Transverse colon (tissue), 4 donors: ENCODE data around the gene RALGAPA2. TPM values are rescaled to one million over a fixed set of nuclear protein-coding genes. Genes with fewer than 3 reads are reported as not detected.

Source experiments
- DNase-seq: peaks from one replicate; pipeline ENCODE4 v3.0.0-alpha.2; 2019
- H3K27ac ChIP-seq, 4 donors: fragments of 200-600 bp; sonication (generic); 2 replicates each; pipeline ENCODE4 v1.5.1; 2016 to 2018; ENCODE audit warnings: inconsistent platforms in 4 of 4
- H3K27me3 ChIP-seq: fragments of 200-600 bp; sonication (generic); 2 replicates; pipeline ENCODE4 v1.5.1; 2017; ENCODE audit warnings: inconsistent platforms
- H3K36me3 ChIP-seq, 4 donors: fragments of 200-600 bp; sonication (generic); 2 replicates each; pipeline ENCODE4 v1.5.1; 2017 to 2019; ENCODE audit warnings: inconsistent platforms in 4 of 4
- H3K4me1 ChIP-seq, 4 donors: fragments of 200-600 bp; sonication (generic); 2 replicates each; pipeline ENCODE4 v1.5.1; 2017 to 2020; ENCODE audit warnings: inconsistent platforms in 4 of 4
- H3K4me3 ChIP-seq, 4 donors: fragments of 200-600 bp; sonication (generic); 1 replicate in 1 of 4; 2 replicates in 3 of 4; pipeline versions ENCODE4 v1.5.1 to v1.6.1; 2017 to 2019; ENCODE audit warnings: inconsistent platforms in 4 of 4
- H3K9me3 ChIP-seq, 2 donors: fragments of 200-600 bp; sonication (generic); 2 replicates each; pipeline ENCODE4 v1.5.1; 2017 to 2019; ENCODE audit warnings: inconsistent platforms in 2 of 2
- EP300 ChIP-seq: sonication (generic); formaldehyde crosslinking; IDR thresholded peaks from one replicate; pipeline ENCODE4 v1.6.1; 2017; ENCODE audit warnings: antibody characterized with exemption, low read depth
- POLR2A ChIP-seq: fragments of 450-650 bp; IDR thresholded peaks from one replicate; pipeline ENCODE4 v1.6.1; 2016; ENCODE audit warnings: antibody characterized with exemption, mild to moderate bottlenecking, moderate library complexity
- POLR2AphosphoS5 ChIP-seq, 3 donors: sonication (generic); formaldehyde crosslinking; IDR thresholded peaks; one replicate each; pipeline ENCODE4 v1.6.1; 2016; ENCODE audit warnings: antibody characterized with exemption in 3 of 3
- WGBS, 2 donors: methylation state at CpG; one replicate each; pipeline ENCODE4 v1.1.5; 2018; ENCODE audit warnings: low coverage in 1 of 2; 5-methylcytosine and 5-hydroxymethylcytosine counted together
- in situ Hi-C, 4 donors: fragments of 200-750 bp; cut with MboI; loops; one replicate each; pipeline versions ENCODE4 v1.15.0 to v1.15.1; 2017; ENCODE audit warnings: low sequenced_read_pairs in 3 of 4, low pct_ligation_motif_present in 1 of 4, low pct_unique_long_range_greater_than_20kb in 1 of 4
- intact Hi-C: fragments of 100-400 bp; cut with DNase I; formaldehyde crosslinking; loops from one replicate; pipeline ENCODE4 v1.15.1; 2023; ENCODE audit warnings: low total_unique reads
- total RNA-seq, 4 donors: library from RNA; depleted of rRNA; stranded (reverse); fragments of >200 nt; gene quantifications; one replicate each; pipeline ENCODE4 v1.1.0, GENCODE V29; 2016
- TF ChIP-seq, protein P1 (sequence below), 5 experiments: fragments of 200-600 bp in 3 of 5; fragments of 450-650 bp in 2 of 5; sonication (generic) in 3 of 5; IDR thresholded peaks; 1 replicate in 2 of 5; 2 replicates in 3 of 5; pipeline ENCODE4 v1.5.1; 2016 to 2017; ENCODE audit warnings: antibody characterized with exemption in 5 of 5, inconsistent platforms in 3 of 5, mild to moderate bottlenecking in 2 of 5, moderate library complexity in 1 of 5

RALGAPA2 gene
- total RNA-seq, 4 donors from 2014 or later: 29.5 to 84.0 (median 66.5) TPM

DNA sequence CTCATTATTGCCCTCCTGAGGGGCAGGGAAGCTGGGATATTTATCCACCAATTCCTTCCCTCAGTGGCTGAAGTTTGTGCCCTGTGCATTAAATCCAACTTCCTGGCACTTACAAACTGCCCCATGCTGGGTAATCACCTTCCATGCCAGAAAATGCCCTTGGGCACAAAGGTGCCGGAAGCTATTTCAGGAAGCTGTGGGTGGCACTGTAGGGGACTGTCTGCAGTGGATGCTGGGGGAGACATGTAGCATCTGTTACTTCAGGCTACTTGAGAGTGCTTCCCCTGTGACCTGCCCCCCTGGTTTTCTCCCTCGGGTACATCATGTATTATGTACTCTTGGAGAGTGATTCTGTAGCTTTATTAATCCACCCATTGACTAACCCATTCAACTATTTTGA, 24.7 kb upstream of the RALGAPA2 start:
- intact Hi-C loops: no loop called here
- Histone ChIP-seq H3K9me3 (no peaks in the 10 kb centered on the region), H3K27me3 (no peaks in the 10 kb centered on the region), H3K4me1 (peaks cover 0 to 3% (median 0%) of the 10 kb centered on the region in 4 donors), H3K36me3 (no peaks in the 10 kb centered on the region), H3K4me3 (no peak overlapping the region), H3K27ac (no peak overlapping the region)
- no peak for DNase-seq
- no peak for TF ChIP-seq POLR2A
- TF ChIP-seq, protein P1, sequence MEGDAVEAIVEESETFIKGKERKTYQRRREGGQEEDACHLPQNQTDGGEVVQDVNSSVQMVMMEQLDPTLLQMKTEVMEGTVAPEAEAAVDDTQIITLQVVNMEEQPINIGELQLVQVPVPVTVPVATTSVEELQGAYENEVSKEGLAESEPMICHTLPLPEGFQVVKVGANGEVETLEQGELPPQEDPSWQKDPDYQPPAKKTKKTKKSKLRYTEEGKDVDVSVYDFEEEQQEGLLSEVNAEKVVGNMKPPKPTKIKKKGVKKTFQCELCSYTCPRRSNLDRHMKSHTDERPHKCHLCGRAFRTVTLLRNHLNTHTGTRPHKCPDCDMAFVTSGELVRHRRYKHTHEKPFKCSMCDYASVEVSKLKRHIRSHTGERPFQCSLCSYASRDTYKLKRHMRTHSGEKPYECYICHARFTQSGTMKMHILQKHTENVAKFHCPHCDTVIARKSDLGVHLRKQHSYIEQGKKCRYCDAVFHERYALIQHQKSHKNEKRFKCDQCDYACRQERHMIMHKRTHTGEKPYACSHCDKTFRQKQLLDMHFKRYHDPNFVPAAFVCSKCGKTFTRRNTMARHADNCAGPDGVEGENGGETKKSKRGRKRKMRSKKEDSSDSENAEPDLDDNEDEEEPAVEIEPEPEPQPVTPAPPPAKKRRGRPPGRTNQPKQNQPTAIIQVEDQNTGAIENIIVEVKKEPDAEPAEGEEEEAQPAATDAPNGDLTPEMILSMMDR (IDR thresholded peaks at IDR 0.05): no peak
- TF ChIP-seq EP300: no peak
- no peak for TF ChIP-seq POLR2AphosphoS5 (IDR thresholded peaks at IDR 0.05)
- WGBS, 2 donors: 40 to 46% methylated on average over 1 to 2 of the region's 2 CpGs
- in situ Hi-C loops: no loop called here

DNA sequence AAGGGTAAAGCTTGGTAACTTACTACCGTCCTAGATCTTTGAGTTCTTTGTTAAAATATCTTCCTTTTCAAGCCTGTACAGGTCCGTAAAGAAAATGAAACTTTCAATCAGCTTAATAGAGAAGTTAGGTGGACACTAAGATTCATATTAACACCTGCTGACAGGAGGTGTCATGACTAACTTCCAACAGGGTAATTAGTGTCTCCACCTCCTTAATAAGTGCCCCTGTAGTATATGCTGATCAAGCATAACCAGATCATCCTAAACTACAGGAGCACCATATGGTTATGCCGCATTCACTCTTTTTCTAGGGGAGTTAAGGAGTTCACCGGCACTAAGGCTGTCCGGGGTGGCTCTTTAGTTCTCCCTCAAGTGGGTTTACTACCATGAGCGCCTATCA, 23.9 kb upstream of the RALGAPA2 start:
- Histone ChIP-seq H3K9me3 (no peaks in the 10 kb centered on the region), H3K27me3 (no peaks in the 10 kb centered on the region), H3K4me3 (no peak overlapping the region), H3K4me1 (peaks cover 0 to 3% (median 0%) of the 10 kb centered on the region in 4 donors), H3K27ac (no peak overlapping the region), H3K36me3 (no peaks in the 10 kb centered on the region)
- in situ Hi-C loops: no loop called here
- 87 to 91% methylated on average over 4 to 6 of the region's 6 CpGs for WGBS, 2 donors
- no peak for DNase-seq
- intact Hi-C loops: no loop called here
- TF ChIP-seq POLR2A (no peak), EP300 (no peak), POLR2AphosphoS5 (IDR thresholded peaks at IDR 0.05) (no peak)
- TF ChIP-seq, protein P1 (IDR thresholded peaks at IDR 0.05): no peak

DNA sequence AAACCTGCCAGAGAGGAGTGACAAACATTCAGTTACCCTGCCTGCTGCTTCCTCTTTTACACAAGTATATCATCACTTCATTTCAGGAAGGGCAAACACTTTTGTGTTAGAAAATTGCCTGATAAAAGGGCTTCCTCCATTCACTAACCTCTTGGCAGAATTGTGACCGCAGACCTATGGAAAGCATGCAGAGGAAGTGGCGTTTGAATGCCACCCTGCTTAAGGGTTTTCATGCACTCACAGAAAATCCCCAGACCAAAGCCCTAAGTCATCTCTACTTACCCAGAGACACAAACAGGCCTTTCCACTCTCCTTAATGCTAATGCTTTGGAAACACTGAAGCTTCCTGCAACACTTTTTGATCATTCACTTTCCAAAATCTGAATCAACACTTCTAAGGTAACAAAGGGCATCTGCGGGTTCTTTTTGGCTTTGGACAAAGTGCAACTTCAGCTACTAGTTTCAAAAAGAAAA, 22.1 kb upstream of the RALGAPA2 start:
- 65 to 82% methylated on average over 2 to 3 of the region's 3 CpGs for WGBS, 2 donors
- no peak overlapping the region for H3K27ac ChIP-seq
- TF ChIP-seq POLR2A (no peak), POLR2AphosphoS5 (IDR thresholded peaks at IDR 0.05) (no peak), EP300 (no peak)
- TF ChIP-seq, protein P1 (IDR thresholded peaks at IDR 0.05): no peak
- no peak overlapping the region for H3K4me3 ChIP-seq
- in situ Hi-C loops (no loop called here), intact Hi-C loops (no loop called here)
- no peaks in the 10 kb centered on the region for H3K36me3 ChIP-seq
- no peaks in the 10 kb centered on the region for H3K4me1 ChIP-seq
- H3K9me3 ChIP-seq: no peaks in the 10 kb centered on the region
- H3K27me3 ChIP-seq: no peaks in the 10 kb centered on the region
- DNase-seq: no peak

DNA sequence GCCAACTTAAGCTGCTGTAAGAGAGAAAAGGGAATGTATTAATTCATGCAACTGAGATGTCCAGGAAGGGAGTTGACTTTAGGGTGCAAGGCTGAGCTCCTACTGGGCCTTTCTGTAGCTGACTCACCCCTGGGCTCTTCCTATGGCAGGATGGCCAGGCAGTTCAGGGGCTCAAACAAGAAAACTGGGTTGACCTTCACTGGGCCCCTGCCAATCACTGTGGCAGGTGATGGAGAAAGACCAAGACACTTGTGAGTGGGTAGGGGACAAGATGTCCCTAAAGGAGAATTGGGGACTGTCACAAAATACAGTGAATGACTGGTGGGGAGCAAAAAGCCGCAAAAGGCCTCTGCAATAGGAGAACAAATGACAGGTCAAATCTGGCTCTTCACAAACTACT, 21.5 kb upstream of the RALGAPA2 start:
- no peak overlapping the region for H3K27ac ChIP-seq
- H3K36me3 ChIP-seq: no peaks in the 10 kb centered on the region

More for the DNA sequence above, 21.5 kb upstream of the RALGAPA2 start:
- H3K4me1 ChIP-seq: no peaks in the 10 kb centered on the region
- intact Hi-C loops: no loop called here
- no peak for TF ChIP-seq EP300
- no peak for TF ChIP-seq POLR2AphosphoS5 (IDR thresholded peaks at IDR 0.05)
- TF ChIP-seq, protein P1 (IDR thresholded peaks at IDR 0.05): no peak
- no peak for TF ChIP-seq POLR2A
- no peak overlapping the region for H3K4me3 ChIP-seq
- in situ Hi-C loops: no loop called here
- no peak for DNase-seq
- no peaks in the 10 kb centered on the region for H3K9me3 ChIP-seq
- H3K27me3 ChIP-seq: no peaks in the 10 kb centered on the region
- WGBS, 2 donors: 94% methylated on average over 1 of the region's 1 CpG; no CpG with 5 or more reads in 1 of the 2 donors
